ENCODE data around the gene MEIS3.
A peak's percentile ranks its signal among the peaks of the same experiment; 100 is the strongest.
"Not testable (repeated sequence)": the region's sequence is repeated elsewhere in the genome, so short reads cannot be mapped to it uniquely, and the experiment has no call there.

The MEIS3 gene

GRCh38 chr19:47381121-47381520, 38.2 kb downstream of the MEIS3 start:
- no peak for DNase-seq

DNA sequence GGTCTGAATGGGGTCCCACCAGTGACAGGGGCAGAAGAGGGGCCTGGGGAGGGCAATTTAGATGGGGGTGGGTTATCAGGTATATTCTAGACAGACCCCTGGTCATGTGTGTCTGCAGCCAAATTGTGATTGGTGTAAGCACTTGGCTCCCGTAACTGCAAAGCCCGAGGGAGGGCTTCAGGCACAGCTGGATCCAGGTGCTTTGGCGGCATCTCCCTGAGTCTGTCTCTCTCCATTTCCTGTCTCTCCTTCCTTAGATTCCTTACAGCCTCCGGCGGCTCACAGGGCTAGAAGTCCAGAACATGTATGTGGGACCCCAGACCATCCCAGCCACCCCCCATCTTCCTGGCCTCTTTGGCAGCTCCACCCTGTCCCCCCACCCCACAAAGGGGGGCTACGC, 38.8 kb downstream of the MEIS3 start:
- no peak for DNase-seq

DNA sequence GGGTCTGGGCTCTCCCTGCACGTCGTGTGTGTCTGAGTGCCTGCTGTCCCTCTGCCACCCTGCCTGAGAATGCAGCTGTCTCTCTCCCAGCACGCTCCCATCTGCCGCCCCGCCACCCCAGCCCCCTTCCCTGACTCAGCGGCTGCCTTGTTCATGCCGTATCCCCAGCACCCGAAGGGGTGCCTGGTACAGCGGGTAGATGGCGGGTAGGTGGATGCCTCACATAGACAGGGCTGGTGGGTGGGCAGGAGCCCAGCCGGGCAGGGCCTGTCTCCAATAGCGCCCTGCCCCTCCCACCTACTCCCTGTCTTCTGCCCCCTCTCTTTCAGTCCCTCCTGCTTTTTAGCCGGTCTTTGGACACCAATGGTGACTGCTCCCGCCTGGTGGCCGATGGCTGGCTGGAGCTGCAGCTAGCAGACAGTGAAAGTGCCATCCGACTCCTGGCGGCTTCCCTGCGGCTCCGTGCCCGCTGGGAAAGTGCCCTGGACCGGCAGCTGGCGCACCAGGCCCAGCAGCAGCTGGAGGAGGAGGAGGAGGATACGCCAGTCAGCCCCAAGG, 39.9 kb downstream of the MEIS3 start:
- no peak for DNase-seq

- DNase-seq = no peak
Observed at GRCh38 chr19:47378246-47378645, 41.1 kb downstream of the MEIS3 start.

- DNase-seq = no peak
Observed at GRCh38 chr19:47377801-47378200, 41.5 kb downstream of the MEIS3 start.

GRCh38 chr19:47377208-47377701, 42.1 kb downstream of the MEIS3 start:
- no peak for DNase-seq

- DNase-seq = no peak
Observed at GRCh38 chr19:47376589-47377144, 42.7 kb downstream of the MEIS3 start.

DNA sequence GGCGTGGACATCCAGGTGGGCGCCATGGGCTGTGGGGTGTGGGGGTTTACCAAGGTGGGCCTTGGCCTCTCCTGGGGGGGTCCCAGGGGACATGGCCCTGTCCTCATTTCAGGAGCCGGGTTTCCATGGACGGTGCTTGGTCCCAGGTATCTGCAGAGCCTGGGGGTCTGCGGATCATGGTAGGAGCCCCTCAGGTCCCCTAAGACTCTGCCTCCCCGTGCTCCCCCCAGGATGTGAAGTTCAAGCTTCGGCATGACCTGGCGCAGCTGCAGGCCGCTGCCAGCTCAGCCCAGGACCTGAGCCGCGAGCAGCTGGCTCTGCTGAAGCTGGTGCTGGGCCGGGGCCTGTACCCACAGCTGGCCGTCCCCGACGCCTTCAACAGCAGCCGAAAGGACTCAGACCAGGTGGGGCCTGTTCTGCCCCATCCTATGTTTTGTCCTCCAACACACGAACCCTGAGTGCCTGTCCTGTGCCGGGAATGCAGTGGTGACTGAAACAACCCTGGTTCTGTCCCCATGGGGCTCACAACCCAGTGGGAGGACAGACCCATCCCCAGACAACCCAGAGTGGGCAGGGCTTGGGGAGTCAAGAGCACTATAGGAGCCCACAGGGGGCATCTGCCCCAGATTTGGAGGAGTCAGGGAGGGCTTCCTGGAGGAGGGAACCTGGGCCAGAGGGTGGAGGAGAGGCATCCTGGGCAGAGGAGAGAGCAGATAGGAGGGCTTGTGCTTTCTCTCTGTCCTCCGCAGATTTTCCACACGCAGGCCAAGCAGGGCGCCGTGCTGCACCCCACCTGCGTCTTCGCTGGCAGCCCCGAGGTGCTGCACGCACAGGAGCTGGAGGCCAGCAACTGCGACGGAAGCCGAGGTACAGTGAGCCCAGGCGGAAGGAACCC, 43.4 kb downstream of the MEIS3 start:
- DNase-seq = no peak

- DNase-seq = no peak
Observed at GRCh38 chr19:47374876-47375693, 44.2 kb downstream of the MEIS3 start.

- no peak for DNase-seq
Observed at GRCh38 chr19:47373246-47374240, 45.8 kb downstream of the MEIS3 start.

GRCh38 chr19:47372603-47373002, 46.7 kb downstream of the MEIS3 start:
- DNase-seq = no peak

DNA sequence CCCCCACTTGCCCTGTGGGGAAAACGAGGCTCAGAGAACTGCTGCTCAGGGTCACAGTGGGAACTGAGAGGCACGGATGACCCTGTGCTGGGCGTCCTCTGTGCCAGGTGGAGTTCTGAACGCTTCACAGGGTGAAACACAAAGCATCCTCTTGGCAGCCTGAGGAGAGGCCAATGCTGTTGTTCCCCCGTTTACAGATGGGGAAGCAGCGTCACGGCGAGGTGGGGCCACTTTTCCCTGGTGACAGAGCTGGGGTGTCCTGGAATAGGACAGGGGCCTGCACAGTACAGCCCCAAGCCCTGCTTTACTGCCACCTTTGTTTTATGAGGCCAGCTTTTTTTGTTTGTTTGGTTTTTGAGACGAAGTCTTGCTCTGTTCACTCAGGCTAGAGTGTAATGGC, 48.1 kb downstream of the MEIS3 start:
- DNase-seq = no peak

DNA sequence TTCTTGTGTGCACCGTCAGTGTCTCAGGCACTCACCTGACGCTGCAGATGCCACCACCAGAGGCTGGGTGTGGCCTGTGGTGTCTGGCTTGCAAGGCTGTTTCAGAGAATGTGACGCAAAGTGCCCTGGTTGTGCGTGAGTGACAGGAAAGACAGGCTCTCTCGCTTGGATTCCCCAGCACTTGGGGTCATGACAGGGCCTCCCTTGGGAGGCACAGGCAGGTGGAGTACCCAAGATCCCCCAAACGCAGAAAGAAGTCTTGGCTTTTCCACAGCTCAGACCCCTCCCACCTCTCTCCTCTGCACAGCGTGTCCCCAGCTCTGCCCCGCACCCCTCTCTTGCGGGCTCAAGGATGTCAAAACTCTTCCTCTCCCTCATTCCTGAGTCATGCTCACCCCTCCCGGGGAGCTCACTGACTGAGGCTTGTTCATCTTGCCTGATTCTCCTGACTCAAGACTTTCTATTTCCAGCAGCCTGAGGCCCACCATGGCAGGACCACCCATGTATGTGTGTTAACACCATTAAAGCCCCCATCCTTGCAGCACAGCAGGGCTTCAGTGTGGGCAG, 49.2 kb downstream of the MEIS3 start:
- peak; percentile 88 for DNase-seq

DNA sequence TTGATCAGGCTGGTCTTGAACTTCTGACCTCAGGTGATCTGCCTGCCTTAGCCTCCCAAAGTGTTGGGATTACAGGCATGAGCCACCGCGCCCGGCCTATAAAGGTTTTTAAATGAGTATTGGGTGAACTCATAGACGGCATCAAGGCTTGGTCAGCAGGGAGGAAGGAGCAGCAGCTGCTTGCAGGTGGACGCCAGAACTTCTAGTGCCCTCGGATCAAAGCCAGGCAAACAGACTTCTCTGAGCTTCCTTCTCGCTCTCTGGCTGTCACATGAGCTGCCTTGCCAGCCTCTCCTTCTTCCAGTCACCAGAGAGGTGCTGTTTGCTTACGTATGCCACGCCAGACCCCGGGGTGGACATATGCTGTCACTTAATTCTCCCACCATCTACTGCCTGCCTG, 53.9 kb downstream of the MEIS3 start:
- DNase-seq = not testable (repeated sequence)

- no peak for DNase-seq
Observed at GRCh38 chr19:47363758-47364531, 55.4 kb downstream of the MEIS3 start.

DNA sequence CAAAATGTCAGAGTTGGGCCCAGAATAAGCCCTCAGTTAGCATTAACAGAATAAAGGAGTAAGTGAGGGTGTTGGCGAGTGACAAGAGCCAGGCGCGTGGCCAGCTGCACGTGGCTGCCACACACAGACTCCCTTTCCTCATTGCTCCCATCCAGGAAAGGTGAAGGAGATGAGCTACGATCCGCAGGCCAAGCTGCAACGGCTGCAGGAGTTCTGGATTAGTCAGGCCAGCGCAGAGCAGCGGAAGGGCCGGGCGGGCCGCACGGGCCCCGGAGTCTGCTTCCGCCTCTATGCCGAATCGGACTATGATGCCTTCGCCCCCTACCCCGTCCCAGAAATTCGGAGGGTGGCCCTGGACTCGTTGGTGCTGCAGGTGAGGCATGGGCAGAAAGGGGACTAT, 57.0 kb downstream of the MEIS3 start:
- DNase-seq = no peak

GRCh38 chr19:47358936-47359335, 60.4 kb downstream of the MEIS3 start:
- DNase-seq = no peak

DNA sequence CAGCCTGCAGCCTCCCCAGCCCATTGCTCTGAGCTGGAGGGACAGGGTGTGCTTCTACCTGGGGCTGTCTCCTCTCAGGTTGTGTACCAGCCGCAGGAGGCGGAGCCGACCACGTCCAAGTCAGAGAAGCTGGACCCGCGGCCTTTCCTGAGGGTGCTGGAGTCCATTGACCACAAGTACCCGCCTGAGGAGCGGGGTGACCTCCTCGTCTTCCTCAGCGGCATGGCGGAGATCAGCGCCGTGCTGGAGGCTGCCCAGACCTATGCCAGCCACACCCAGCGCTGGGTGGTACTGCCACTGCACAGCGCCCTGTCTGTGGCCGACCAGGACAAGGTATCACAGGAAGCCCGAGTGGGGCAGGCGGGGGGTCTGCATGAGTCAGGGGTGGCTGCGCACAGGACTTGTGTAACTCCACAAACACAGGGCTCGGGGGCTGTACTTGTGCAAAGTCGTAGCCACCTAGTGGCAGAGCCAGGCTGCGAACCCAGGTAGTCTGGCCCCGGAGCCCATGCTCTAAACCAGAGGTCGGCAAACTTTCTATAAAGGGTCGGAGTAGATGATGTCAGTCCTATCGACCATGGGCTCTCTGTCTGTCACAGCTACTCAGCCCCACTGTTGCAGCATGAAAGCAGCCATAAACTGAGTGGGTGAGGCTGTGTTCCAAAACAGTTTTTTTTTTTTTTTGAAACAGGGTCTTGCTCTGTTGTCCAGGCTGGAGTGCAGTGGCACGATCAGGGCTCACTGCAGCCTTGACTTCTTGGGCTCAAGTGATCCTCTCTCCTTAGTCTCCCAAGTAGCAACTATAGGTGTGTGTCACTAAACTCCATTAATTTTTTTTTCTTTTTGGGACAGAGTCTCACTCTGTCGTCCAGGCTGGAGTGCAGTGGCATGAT, 61.3 kb downstream of the MEIS3 start:
- DNase-seq = no peak

DNA sequence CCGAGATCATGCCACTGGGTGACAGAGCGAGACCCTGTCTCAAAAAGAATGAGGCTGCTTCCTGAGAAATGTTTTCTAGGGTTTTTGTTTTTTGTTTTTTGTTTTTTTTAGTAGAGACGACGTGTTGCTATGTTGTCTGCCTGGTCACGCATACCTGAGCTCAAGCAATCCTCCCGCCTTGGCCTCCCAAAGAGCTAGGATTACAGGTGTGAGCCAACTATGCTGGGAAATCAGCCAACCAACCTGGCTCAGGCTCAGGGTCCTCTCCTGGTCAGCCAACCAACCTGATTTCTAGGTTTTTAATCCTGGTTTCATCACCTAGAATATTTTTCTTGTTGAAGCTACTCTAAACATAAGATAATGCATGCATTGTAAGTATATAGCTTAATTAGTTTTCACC, 62.4 kb downstream of the MEIS3 start:
- no peak for DNase-seq

GRCh38 chr19:47353307-47353712, 66.0 kb downstream of the MEIS3 start:
- DNase-seq = no peak

Measured in fibroblast of skin of right quadriceps (primary cell).